SU-DHL-6 (cell line): ENCODE measurements around the gene KDM2B.
A peak's percentile ranks its signal among the peaks of the same experiment; 100 is the strongest.

ENCODE experiments used
- H2AFZ ChIP-seq: fragments of 200-600 bp; sonication (generic); 2 replicates; pipeline ENCODE4 v1.6.1; 2014; ENCODE audit warnings: low read depth, mild to moderate bottlenecking, moderate library complexity, mixed read lengths, antibody characterized with exemption, low read length; ENCODE audit not compliant: severe bottlenecking
- H3F3A ChIP-seq: fragments of 200-600 bp; shearing (Covaris generic); 2 replicates; pipeline ENCODE4 v1.6.0; 2016; ENCODE audit warnings: antibody characterized with exemption, mild to moderate bottlenecking; ENCODE audit not compliant: insufficient read depth
- H3K27ac ChIP-seq: fragments of 200-600 bp; sonication (generic); 2 replicates; pipeline ENCODE4 v1.5.1; 2016; ENCODE audit warnings: low read depth, mild to moderate bottlenecking, low read length, moderate library complexity, mixed read lengths
- H3K27me3 ChIP-seq: fragments of 200-600 bp; sonication (generic), shearing (Covaris generic); 2 replicates; pipeline ENCODE4 v1.6.0; 2014; ENCODE audit warnings: mild to moderate bottlenecking, low read length
- H3K36me3 ChIP-seq: fragments of 200-600 bp; sonication (generic); 2 replicates; pipeline ENCODE4 v1.6.1; 2014; ENCODE audit warnings: mild to moderate bottlenecking, low read length, mixed read lengths
- H3K4me2 ChIP-seq: fragments of 300-600, 200-600 bp; shearing (Covaris generic), sonication (generic); 2 replicates; pipeline ENCODE4 v1.6.0; 2014; ENCODE audit warnings: low read length, low read depth, mild to moderate bottlenecking; ENCODE audit not compliant: poor library complexity, severe bottlenecking
- H3K4me3 ChIP-seq: fragments of 200-600 bp; sonication (generic); 2 replicates; pipeline ENCODE4 v1.5.1; 2014; ENCODE audit warnings: antibody characterized with exemption, low read length, mild to moderate bottlenecking, mixed read lengths; ENCODE audit not compliant: insufficient read depth, poor library complexity, severe bottlenecking
- H3K79me2 ChIP-seq: fragments of 200-600 bp; sonication (generic); 2 replicates; pipeline ENCODE4 v1.6.1; 2014; ENCODE audit warnings: mild to moderate bottlenecking, low read length, moderate library complexity; ENCODE audit not compliant: insufficient read depth
- H3K9ac ChIP-seq: fragments of 200-600 bp; sonication (generic); 2 replicates; pipeline ENCODE4 v1.7.0; 2014; ENCODE audit warnings: mild to moderate bottlenecking, low read length
- H3K9me2 ChIP-seq: fragments of 200-600 bp; sonication (generic); replicated peaks from 2 replicates; pipeline ENCODE4 v1.6.1; 2014; ENCODE audit warnings: low read length; ENCODE audit not compliant: insufficient read depth
- H3K9me3 ChIP-seq: fragments of 200-600 bp; sonication (generic); 2 replicates; pipeline ENCODE4 v1.6.1; 2014; ENCODE audit warnings: low read length, mixed read lengths; ENCODE audit not compliant: insufficient read depth
- H4K20me1 ChIP-seq: fragments of 200-600 bp; sonication (generic); 2 replicates; pipeline ENCODE4 v1.6.1; 2014; ENCODE audit warnings: low read depth, mild to moderate bottlenecking, antibody characterized with exemption, low read length, moderate library complexity, mixed read lengths
- CTCF ChIP-seq: fragments of 200-600 bp; sonication (generic); IDR thresholded peaks from one replicate; pipeline ENCODE4 v1.5.1; 2017; ENCODE audit warnings: antibody characterized with exemption, mild to moderate bottlenecking, low read length, moderate library complexity; ENCODE audit not compliant: insufficient read depth, poor library complexity, severe bottlenecking
- EZH2phosphoT487 ChIP-seq: fragments of 200-600 bp; sonication (generic), shearing (Covaris generic); conservative IDR thresholded peaks from 2 replicates; pipeline ENCODE4 v1.6.1; 2018; ENCODE audit warnings: mild to moderate bottlenecking, antibody characterized with exemption, low read length, moderate library complexity, mixed read lengths

KDM2B gene

GRCh38 chr12:121532503-121533393, 48.1 kb downstream of the KDM2B start:
- Histone ChIP-seq H3K4me2 (no peak overlapping the region), H3K27ac (no peak overlapping the region), H3K79me2 (no peaks in the 10 kb centered on the region), H3K9me3 (no peaks in the 10 kb centered on the region), H3K4me3 (no peak overlapping the region), H4K20me1 (no peaks in the 10 kb centered on the region), H3F3A (peaks cover 27% of the 10 kb centered on the region), H3K9ac (no peak overlapping the region), H3K36me3 (no peaks in the 10 kb centered on the region), H3K27me3 (no peaks in the 10 kb centered on the region), H3K9me2 (no peaks in the 10 kb centered on the region), H2AFZ (no peak overlapping the region)
- no peak for TF ChIP-seq EZH2phosphoT487
- no peak for TF ChIP-seq CTCF

GRCh38 chr12:121531356-121531750, 49.5 kb downstream of the KDM2B start:
- Histone ChIP-seq H2AFZ (no peak overlapping the region), H3K4me2 (no peak overlapping the region), H3K36me3 (no peaks in the 10 kb centered on the region), H3K79me2 (no peaks in the 10 kb centered on the region), H3F3A (peaks cover 20% of the 10 kb centered on the region), H3K9me2 (no peaks in the 10 kb centered on the region), H3K27me3 (no peaks in the 10 kb centered on the region), H4K20me1 (no peaks in the 10 kb centered on the region), H3K27ac (peak overlapping the region; percentile 50), H3K9ac (no peak overlapping the region), H3K9me3 (no peaks in the 10 kb centered on the region), H3K4me3 (no peak overlapping the region)
- TF ChIP-seq EZH2phosphoT487 (no peak), CTCF (no peak)

GRCh38 chr12:121530600-121531355, 50.0 kb downstream of the KDM2B start:
- no peaks in the 10 kb centered on the region for H3K9me3 ChIP-seq

More at GRCh38 chr12:121530600-121531355, 50.0 kb downstream of the KDM2B start:
- Histone ChIP-seq H3K27me3 (no peaks in the 10 kb centered on the region), H3K9ac (no peak overlapping the region; the same call in 1 of the 2 replicates), H3K4me2 (peak overlapping the region; percentile 8), H3K27ac (peak overlapping the region; percentile 50), H2AFZ (no peak overlapping the region), H3F3A (peaks cover 19% of the 10 kb centered on the region), H3K36me3 (no peaks in the 10 kb centered on the region), H4K20me1 (no peaks in the 10 kb centered on the region), H3K4me3 (no peak overlapping the region), H3K9me2 (no peaks in the 10 kb centered on the region), H3K79me2 (no peaks in the 10 kb centered on the region)
- no peak for TF ChIP-seq EZH2phosphoT487
- no peak for TF ChIP-seq CTCF
